GM23248 (cell line): Measurements from ENCODE around the gene MYO10.

ENCODE experiments used
- EZH2 ChIP-seq: fragments of 200-600 bp; sonication (generic); IDR thresholded peaks from 2 replicates; pipeline ENCODE4 v1.6.1; 2018; ENCODE audit warnings: antibody characterized with exemption, mild to moderate bottlenecking; ENCODE audit not compliant: insufficient read depth, poor library complexity, severe bottlenecking
- EZH2phosphoT487 ChIP-seq: fragments of 200-600 bp; sonication (generic); IDR thresholded peaks from 2 replicates; pipeline ENCODE4 v1.6.1; 2018; ENCODE audit warnings: antibody characterized with exemption, moderate library complexity, mild to moderate bottlenecking, low read depth; ENCODE audit not compliant: insufficient read depth

DNA sequence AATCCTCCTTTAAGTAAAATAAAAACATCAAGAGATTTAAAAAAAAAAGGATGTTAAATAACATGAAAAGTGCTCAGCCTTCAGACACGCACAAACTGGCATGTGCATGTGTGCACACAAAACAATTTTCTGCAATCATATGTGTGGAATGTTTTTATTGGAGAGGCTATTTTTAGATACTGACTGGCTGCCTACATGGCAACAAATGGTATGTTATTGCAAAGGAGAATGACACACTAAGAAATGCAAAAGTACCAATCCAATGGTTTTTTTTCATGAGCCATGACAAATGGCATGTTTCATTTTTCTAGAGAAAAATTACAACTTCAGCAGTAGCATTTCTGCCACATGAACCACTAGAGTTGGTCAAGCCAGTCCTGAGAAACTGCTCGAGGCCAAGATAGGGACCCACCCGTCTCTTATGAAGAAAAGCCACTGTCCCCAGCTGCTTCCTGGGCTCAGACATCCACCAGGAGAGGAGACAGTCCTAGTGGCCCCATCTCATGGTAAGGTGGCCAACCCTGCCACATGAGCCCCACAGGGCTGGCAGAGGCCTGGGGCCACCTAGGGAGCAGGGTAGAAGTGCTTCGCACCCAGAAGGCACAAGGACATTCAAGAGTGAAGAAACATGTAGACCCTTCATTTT is 116.4 kb downstream of the MYO10 start:
- no peak for TF ChIP-seq EZH2phosphoT487
- TF ChIP-seq EZH2: no peak
